ENCODE data around the gene INO80B. TPM values are rescaled to one million over a fixed set of nuclear protein-coding genes. Genes with fewer than 3 reads are reported as not detected.

The INO80B gene
- total RNA-seq, 3 donors from 2014 or later, result 12.6 to 26.2 (median 24.4) TPM

GRCh38 chr2:74426181-74426758, 28.6 kb upstream of the INO80B start:
- no peaks in the 10 kb centered on the region for H3K36me3 ChIP-seq
- H3K27me3 ChIP-seq, result no peaks in the 10 kb centered on the region
- TF ChIP-seq POLR2AphosphoS5 (IDR thresholded peaks at IDR 0.05), result no peak
- TF ChIP-seq POLR2A (IDR thresholded peaks at IDR 0.05), result no peak
- no peak for TF ChIP-seq CTCF (IDR thresholded peaks at IDR 0.05)
- no peak overlapping the region for H3K4me3 ChIP-seq
- no peak overlapping the region for H3K27ac ChIP-seq
- no peaks in the 10 kb centered on the region for H3K9me3 ChIP-seq
- intact Hi-C loops (cut with DNase I; ENCODE audit: low total_unique reads), result no loop called here
- H3K4me1 ChIP-seq, result no peaks in the 10 kb centered on the region
- no peak for DNase-seq (ENCODE audit: low spot score in 2 of 2)

GRCh38 chr2:74427551-74427950, 27.3 kb upstream of the INO80B start:
- no peaks in the 10 kb centered on the region for H3K36me3 ChIP-seq
- H3K27ac ChIP-seq, result no peak overlapping the region
- no peaks in the 10 kb centered on the region for H3K4me1 ChIP-seq
- H3K4me3 ChIP-seq, result no peak overlapping the region
- no peak for TF ChIP-seq CTCF (IDR thresholded peaks at IDR 0.05)
- no peak for TF ChIP-seq POLR2A (IDR thresholded peaks at IDR 0.05)
- TF ChIP-seq POLR2AphosphoS5 (IDR thresholded peaks at IDR 0.05), result no peak
- DNase-seq (ENCODE audit: low spot score in 2 of 2), result no peak
- intact Hi-C loops (cut with DNase I; ENCODE audit: low total_unique reads), result no loop called here
- no peaks in the 10 kb centered on the region for H3K27me3 ChIP-seq
- no peaks in the 10 kb centered on the region for H3K9me3 ChIP-seq

GRCh38 chr2:74428675-74429074, 26.2 kb upstream of the INO80B start:
- Histone ChIP-seq H3K4me1 (no peaks in the 10 kb centered on the region), H3K27ac (no peak overlapping the region), H3K36me3 (no peaks in the 10 kb centered on the region), H3K27me3 (no peaks in the 10 kb centered on the region), H3K9me3 (no peaks in the 10 kb centered on the region), H3K4me3 (no peak overlapping the region)
- TF ChIP-seq CTCF (IDR thresholded peaks at IDR 0.05) (no peak), POLR2AphosphoS5 (IDR thresholded peaks at IDR 0.05) (no peak), POLR2A (IDR thresholded peaks at IDR 0.05) (no peak)
- no peak for DNase-seq (ENCODE audit: low spot score in 2 of 2)
- intact Hi-C loops (cut with DNase I; ENCODE audit: low total_unique reads), result no loop called here

- Histone ChIP-seq H3K4me3 (no peak overlapping the region), H3K4me1 (no peaks in the 10 kb centered on the region), H3K27ac (no peak overlapping the region), H3K9me3 (no peaks in the 10 kb centered on the region), H3K36me3 (no peaks in the 10 kb centered on the region), H3K27me3 (no peaks in the 10 kb centered on the region)
- DNase-seq (ENCODE audit: low spot score in 2 of 2), result no peak
- TF ChIP-seq POLR2A (IDR thresholded peaks at IDR 0.05), result no peak
- TF ChIP-seq CTCF (IDR thresholded peaks at IDR 0.05), result no peak
- no peak for TF ChIP-seq POLR2AphosphoS5 (IDR thresholded peaks at IDR 0.05)
- intact Hi-C loops (cut with DNase I; ENCODE audit: low total_unique reads), result no loop called here
These were observed 25.1 kb upstream of the INO80B start for GRCh38 chr2:74429487-74430451.

- no peaks in the 10 kb centered on the region for H3K36me3 ChIP-seq
- DNase-seq (ENCODE audit: low spot score in 2 of 2), result no peak
These were observed 24.4 kb upstream of the INO80B start for GRCh38 chr2:74430502-74430901.

More at GRCh38 chr2:74430502-74430901, 24.4 kb upstream of the INO80B start:
- no peaks in the 10 kb centered on the region for H3K9me3 ChIP-seq
- intact Hi-C loops (cut with DNase I; ENCODE audit: low total_unique reads), result no loop called here
- H3K4me1 ChIP-seq, result no peaks in the 10 kb centered on the region
- no peak for TF ChIP-seq POLR2A (IDR thresholded peaks at IDR 0.05)
- no peak for TF ChIP-seq POLR2AphosphoS5 (IDR thresholded peaks at IDR 0.05)
- TF ChIP-seq CTCF (IDR thresholded peaks at IDR 0.05), result no peak
- no peaks in the 10 kb centered on the region for H3K27me3 ChIP-seq
- H3K27ac ChIP-seq, result no peak overlapping the region
- H3K4me3 ChIP-seq, result no peak overlapping the region
